NT2/D1 (cell line): ENCODE measurements around the gene HECTD1.

Experiments
- DNase-seq: peaks from one replicate; pipeline ENCODE4 v3.0.0-alpha.2; 2011; ENCODE audit warnings: low read depth, low spot score
- H3K27me3 ChIP-seq: 2 replicates; pipeline ENCODE4 v1.6.0; 2011; ENCODE audit warnings: mild to moderate bottlenecking; ENCODE audit not compliant: insufficient read length, insufficient read depth
- H3K36me3 ChIP-seq: 2 replicates; pipeline ENCODE4 v1.6.1; 2011; ENCODE audit warnings: mild to moderate bottlenecking, low read length, mixed read lengths; ENCODE audit not compliant: insufficient read depth, insufficient read length
- H3K4me1 ChIP-seq: 2 replicates; pipeline ENCODE4 v1.5.1; 2011; ENCODE audit not compliant: insufficient read depth, insufficient read length
- H3K4me3 ChIP-seq: 2 replicates; pipeline ENCODE4 v1.5.1; 2011; ENCODE audit warnings: low read depth; ENCODE audit not compliant: insufficient read length
- H3K9ac ChIP-seq: 2 replicates; pipeline ENCODE4 v1.6.0; 2011; ENCODE audit warnings: low read depth; ENCODE audit not compliant: insufficient read length
- H3K9me3 ChIP-seq: 2 replicates; pipeline ENCODE4 v1.5.1; 2011; ENCODE audit warnings: mild to moderate bottlenecking, low read length; ENCODE audit not compliant: insufficient read depth
- SUZ12 ChIP-seq: IDR thresholded peaks from 2 replicates; pipeline ENCODE4 v1.6.1; 2011; ENCODE audit not compliant: insufficient read length, insufficient read depth; ENCODE audit errors: extremely low read depth
- YY1 ChIP-seq: IDR thresholded peaks from 2 replicates; pipeline ENCODE4 v1.6.1; 2011; ENCODE audit not compliant: insufficient read length, insufficient read depth
- ZNF274 ChIP-seq: IDR thresholded peaks from 2 replicates; pipeline ENCODE4 v1.6.1; 2011; ENCODE audit warnings: mild to moderate bottlenecking, low read depth, low read length

HECTD1 gene

GRCh38 chr14:31173120-31173837, 34.3 kb downstream of the HECTD1 start:
- TF ChIP-seq ZNF274 = no peak
- peaks cover 82% of the 10 kb centered on the region for H3K36me3 ChIP-seq
- H3K9me3 ChIP-seq = no peaks in the 10 kb centered on the region
- no peaks in the 10 kb centered on the region for H3K4me1 ChIP-seq
- H3K9ac ChIP-seq = no peak overlapping the region
- H3K4me3 ChIP-seq = no peak overlapping the region
- H3K27me3 ChIP-seq = no peaks in the 10 kb centered on the region
- DNase-seq = no peak

GRCh38 chr14:31172084-31172483, 35.5 kb downstream of the HECTD1 start:
- Histone ChIP-seq H3K36me3 (peaks cover 82% of the 10 kb centered on the region), H3K9me3 (no peaks in the 10 kb centered on the region), H3K4me1 (no peaks in the 10 kb centered on the region), H3K4me3 (no peak overlapping the region), H3K9ac (no peak overlapping the region), H3K27me3 (no peaks in the 10 kb centered on the region)
- no peak for TF ChIP-seq YY1
- no peak for TF ChIP-seq SUZ12
- TF ChIP-seq ZNF274 = no peak
- DNase-seq = no peak

DNA sequence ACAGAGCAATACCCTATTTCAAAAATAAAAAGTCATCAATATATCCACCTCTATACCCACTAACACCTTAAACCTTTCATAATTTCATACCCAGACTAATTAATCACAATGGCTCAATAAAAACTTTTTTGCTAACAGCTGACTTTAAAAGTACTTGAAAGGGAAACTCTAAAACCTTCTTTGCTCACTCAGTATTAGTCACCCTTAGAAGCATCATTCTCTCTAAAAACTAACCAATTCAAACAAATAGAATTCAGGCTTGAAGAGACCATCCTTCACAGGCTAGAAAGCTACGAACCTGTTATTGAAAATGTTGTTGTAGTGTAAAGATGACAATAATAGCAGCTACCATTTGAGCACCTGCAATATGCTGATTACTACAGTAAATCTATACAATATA, 37.2 kb downstream of the HECTD1 start:
- TF ChIP-seq ZNF274 (no peak), SUZ12 (no peak), YY1 (no peak)
- Histone ChIP-seq H3K27me3 (no peaks in the 10 kb centered on the region), H3K9ac (no peak overlapping the region), H3K9me3 (no peaks in the 10 kb centered on the region), H3K36me3 (peaks cover 82% of the 10 kb centered on the region), H3K4me1 (no peaks in the 10 kb centered on the region), H3K4me3 (no peak overlapping the region)
- DNase-seq = no peak

- Histone ChIP-seq H3K9me3 (no peaks in the 10 kb centered on the region), H3K4me3 (no peak overlapping the region), H3K9ac (no peak overlapping the region), H3K36me3 (peaks cover 81% of the 10 kb centered on the region), H3K27me3 (no peaks in the 10 kb centered on the region), H3K4me1 (no peaks in the 10 kb centered on the region)
- TF ChIP-seq SUZ12 (no peak), ZNF274 (no peak), YY1 (no peak)
- no peak for DNase-seq
Observed at GRCh38 chr14:31169877-31170276, 37.7 kb downstream of the HECTD1 start.

DNA sequence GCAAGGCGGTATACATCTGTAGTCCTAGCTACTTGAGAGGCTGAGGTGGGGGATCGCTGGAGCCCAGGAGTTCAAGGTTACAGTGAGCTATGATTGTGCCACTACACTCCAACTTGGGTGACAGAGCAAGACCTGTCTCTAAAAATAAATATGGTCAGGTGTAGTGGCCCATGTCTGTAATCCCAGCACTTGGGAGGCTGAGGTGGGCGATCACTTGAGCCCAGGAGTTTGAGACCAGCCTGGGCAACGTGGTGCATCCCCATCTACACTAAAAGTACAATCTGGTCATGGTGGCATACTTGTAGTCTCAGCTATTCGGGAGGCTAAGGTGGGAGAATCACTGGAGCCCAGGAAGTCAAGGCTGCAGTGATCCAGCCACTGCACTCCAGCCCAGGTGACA, 40.6 kb downstream of the HECTD1 start:
- DNase-seq = no peak
- TF ChIP-seq YY1 (no peak), ZNF274 (no peak), SUZ12 (no peak)
- H3K36me3 ChIP-seq = peaks cover 74% of the 10 kb centered on the region

DNA sequence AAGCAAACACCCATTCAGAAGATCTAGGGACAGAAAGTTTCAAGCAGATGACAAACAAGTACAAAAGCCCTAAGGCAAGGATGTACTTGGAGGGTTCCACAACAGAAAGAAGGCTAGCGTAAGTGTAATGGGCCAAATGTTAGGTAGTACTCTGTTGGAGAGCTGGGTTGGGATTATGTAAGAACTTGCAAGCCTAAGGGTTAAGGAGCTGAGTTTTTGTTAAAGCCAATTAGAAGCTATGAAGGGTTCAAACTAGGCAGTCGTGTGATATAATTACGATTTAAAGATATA, 41.4 kb downstream of the HECTD1 start:
- Histone ChIP-seq H3K27me3 (no peaks in the 10 kb centered on the region), H3K4me1 (no peaks in the 10 kb centered on the region), H3K9ac (no peak overlapping the region), H3K36me3 (peaks cover 73% of the 10 kb centered on the region), H3K4me3 (no peak overlapping the region), H3K9me3 (no peaks in the 10 kb centered on the region)
- DNase-seq = no peak
- TF ChIP-seq ZNF274 (no peak), YY1 (no peak), SUZ12 (no peak)

More for the DNA sequence above, 40.6 kb downstream of the HECTD1 start:
- Histone ChIP-seq H3K4me3 (no peak overlapping the region), H3K4me1 (no peaks in the 10 kb centered on the region), H3K9ac (no peak overlapping the region), H3K9me3 (no peaks in the 10 kb centered on the region), H3K27me3 (no peaks in the 10 kb centered on the region)

- Histone ChIP-seq H3K36me3 (peaks cover 71% of the 10 kb centered on the region), H3K27me3 (no peaks in the 10 kb centered on the region), H3K9ac (no peak overlapping the region), H3K4me1 (no peaks in the 10 kb centered on the region), H3K4me3 (no peak overlapping the region), H3K9me3 (no peaks in the 10 kb centered on the region)
- DNase-seq = no peak
- no peak for TF ChIP-seq SUZ12
- no peak for TF ChIP-seq ZNF274
Observed at GRCh38 chr14:31164115-31164514, 43.5 kb downstream of the HECTD1 start.
